ENCODE measurements around the gene TTC27.

GRCh38 chr2:32752952-32753351 is 125.1 kb downstream of the TTC27 start:
- TF ChIP-seq CTCF (IDR thresholded peaks at IDR 0.05) = no peak
- TF ChIP-seq ZFX (IDR thresholded peaks at IDR 0.05; ENCODE audit: borderline replicate concordance) = no peak

Data from 22Rv1 (cell line).